NK-92 (cell line): ENCODE results near the gene RFX5.

Experiments
- DNase-seq: peaks from one replicate; lab custom pipeline; 2025; ENCODE audit not compliant: unreplicated experiment; lab: John Stamatoyannopoulos, UW

RFX5 gene

DNA sequence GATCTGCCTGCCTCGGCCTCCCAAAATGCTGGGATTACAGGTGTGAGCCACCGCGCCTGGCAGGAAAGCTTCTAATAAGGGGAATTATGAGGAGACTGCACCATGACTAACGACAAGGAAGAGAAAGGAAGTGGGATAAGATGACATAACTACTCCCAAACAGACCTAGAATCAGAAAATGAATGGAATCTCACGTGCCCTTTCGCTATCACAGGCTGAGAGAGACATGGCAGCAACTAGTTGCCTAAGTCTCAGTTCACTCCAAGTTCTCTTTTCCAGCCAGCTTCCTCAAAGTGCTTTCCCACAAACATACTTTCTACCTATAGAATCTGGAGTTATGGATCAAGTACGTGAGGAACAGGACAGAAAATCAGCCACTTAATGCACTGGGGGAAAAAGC is 21.8 kb downstream of the RFX5 start:
- DNase-seq: no peak

DNA sequence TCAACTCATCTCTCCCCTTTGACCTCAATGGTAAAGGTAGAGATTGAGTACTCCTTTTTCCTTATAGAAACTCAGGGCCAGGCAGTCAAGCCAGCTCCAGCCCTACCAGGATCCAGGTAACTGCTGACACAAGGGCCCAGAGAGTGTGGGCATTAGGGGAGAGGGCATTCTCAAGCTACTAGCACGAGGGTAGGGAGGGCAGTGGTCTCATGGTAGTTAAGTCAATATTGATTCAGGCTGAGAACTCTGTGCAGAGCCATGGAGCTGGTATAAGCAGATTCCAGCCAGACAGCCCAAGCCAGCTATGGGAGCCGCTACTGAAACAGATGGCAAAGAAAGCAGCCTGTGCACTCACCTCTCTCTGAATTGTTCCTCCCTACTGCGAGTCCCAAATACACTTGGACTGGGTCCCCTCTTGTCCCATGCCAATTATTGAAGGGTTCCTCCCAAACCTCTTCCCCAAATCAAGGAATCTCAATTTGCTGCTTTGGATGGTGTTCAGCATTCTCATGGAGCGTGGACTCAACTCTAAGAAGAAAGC is 22.6 kb downstream of the RFX5 start:
- DNase-seq: no peak

DNA sequence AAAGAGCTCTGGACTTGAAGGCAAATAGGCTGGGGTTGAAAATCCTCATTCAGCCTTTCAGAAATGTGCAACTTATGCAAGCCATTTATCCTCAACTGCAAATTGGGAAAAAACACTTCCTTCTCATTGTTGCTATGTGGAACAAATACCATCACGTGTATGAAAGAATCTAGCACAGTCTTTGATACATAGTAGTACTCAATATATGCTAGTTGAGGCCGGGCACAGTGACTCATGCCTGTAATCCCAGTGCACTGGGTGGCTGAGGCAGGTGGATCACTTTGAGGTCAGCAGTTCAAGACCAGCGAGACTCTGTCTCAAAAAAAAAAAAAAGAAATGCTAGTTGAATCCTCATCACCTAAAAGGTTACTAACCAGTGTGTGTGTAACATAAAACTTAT is 28.1 kb downstream of the RFX5 start:
- DNase-seq: no peak

DNA sequence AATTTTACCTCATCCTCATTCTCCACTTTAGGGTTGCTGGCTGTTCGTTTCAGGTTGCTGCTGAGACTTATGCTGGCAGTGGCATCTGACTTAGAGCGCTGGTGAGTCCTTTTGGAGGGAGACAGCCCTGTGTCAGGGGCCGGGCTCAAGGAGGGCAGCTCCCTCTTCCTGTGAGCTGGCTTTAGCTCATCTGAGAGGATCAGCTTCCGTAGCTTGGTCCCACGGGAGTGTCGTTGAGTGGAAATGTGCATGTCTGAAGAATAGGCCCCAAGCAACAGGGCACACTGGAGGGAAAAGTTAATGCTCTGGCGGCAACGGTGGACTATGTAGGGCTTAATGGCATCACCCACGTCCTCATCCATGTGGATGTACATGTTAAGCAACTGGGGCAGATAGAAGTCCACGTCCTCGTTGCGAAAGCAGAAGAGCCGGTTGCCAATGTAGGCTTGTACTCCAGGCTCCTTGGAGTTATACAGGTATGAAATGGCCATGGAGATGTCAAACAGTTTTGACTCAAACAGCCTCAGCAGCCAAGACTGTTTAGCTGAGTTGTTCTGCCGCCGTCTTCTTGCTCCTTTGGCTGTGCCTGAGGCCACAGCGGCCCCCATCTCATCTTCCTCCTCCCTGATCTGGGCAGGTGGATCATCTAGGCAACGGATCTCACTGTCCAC is 31.4 kb downstream of the RFX5 start:
- no peak for DNase-seq

DNA sequence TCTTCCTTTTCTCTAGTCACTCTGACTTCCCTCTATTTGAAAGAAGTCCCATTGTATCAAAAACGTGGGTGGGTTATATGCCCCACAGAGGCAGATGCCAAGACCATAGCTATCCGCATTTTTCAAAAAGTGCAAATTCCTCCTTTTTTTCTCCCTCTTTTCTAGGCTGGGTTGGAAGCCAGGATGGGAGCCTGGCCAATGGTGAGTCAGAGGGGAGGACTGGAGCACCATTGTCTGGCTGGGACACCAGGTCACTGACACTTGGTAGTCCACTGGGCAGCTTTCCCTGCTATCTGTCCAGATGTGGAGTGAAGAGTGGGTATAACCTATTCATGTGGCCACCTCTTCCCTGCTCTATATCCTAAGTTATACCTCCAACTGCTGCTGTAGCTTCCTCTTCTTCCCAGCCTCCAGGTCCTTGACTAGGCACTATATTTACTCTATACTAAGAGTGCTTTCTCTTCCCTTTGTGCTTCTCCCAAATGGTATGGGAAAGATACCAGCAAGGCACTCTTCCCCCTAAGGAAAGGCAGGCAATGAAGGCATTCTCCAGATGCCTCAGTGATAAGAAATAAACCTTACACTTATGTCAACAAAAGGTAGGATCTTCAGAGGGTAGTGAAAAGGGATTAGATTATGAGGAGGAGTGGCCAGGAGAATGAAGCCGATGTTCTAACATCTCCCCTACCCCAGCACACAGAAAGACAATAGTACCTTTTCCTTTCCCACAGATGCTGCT is 32.7 kb downstream of the RFX5 start:
- no peak for DNase-seq

DNA sequence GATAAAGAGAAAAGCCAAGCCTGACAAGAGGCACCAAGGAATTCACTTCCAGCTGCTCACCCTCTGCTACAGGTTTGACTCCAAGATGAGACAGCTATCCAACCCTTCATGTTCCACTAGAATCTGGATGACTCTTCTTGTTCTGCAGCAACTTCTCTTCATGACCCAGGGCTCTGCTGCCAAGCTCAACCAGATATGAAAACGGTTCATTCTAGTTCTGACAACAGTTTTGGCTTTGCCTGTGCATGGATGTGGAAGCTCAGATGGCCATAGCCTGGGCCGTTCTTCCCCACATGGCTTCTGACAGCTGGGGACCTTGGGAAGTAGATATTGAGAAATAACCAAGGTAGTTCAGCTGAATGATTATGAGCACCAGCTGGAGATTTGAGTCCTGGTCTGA is 33.6 kb downstream of the RFX5 start:
- no peak for DNase-seq

DNA sequence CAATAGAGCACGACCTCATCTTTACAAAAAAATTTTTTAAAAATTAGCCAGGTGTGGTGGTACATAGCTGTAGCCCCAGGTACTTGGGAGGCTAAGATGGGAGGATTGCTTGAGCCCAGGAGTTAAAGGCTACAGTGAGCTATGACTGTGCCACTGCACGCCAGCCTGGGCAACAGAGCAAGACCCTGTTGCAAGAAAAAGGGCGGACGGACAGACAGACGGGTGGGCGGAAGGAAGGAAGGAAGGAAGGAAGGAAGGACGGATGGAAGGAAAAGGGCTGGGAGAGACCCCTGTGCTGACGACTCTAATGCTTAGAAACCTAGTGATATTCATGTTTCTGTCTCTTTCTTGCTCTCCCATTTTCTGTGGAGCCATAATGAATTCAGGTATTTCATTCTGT is 34.2 kb downstream of the RFX5 start:
- DNase-seq: no peak

DNA sequence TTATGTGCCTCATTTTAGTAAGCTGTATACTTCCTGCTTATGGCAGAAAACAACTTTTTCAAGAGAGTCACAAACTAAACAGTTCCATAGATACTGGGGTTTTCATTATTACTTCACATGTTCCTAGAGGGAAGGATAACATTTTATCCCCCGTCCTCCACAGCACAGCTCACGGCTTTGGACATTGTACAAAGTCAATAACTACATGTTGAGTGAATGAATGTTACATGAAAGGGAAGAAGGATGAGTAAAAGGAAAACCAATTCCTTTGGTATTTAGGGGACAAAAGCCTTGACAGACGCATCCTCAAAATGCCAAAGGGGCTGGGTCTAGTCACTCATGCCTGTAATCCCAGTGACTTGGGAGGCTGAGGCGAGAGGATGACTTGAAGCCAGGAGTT is 34.6 kb downstream of the RFX5 start:
- DNase-seq: no peak

DNA sequence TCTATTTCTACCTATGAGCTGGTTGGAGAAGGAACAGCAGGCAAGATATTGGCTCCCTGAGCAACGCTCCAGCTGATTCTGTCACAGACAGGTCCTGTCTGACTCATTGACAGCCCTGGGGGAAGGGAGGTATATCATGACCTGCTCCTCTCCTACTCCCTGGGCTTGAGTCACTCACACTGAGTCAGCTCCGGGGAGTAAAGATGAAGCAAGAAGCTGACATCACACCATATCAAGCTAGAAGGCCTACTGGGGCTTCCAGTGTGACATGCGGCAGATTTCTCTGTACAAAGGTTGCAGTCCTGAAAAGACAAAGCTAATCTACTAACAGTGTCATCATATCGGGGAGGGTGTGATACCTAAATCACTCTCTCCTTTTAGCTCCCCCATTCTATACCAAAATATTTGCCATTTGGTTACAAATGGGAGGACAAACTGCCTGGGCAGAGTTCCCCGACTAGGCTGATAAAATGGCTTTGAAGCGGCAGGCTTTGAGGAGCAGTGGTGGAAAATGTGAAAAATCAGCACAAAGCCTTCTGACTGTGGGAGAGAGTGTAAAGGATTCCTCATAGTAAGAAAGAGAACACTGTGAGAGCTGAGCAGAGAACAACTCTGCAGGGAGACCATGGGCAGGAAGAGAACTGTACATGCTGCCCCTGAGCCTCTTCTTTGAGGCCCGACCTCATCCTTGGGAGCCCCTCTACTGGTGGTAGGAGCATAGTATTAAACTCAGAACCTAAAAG is 35.3 kb downstream of the RFX5 start:
- DNase-seq: no peak

DNA sequence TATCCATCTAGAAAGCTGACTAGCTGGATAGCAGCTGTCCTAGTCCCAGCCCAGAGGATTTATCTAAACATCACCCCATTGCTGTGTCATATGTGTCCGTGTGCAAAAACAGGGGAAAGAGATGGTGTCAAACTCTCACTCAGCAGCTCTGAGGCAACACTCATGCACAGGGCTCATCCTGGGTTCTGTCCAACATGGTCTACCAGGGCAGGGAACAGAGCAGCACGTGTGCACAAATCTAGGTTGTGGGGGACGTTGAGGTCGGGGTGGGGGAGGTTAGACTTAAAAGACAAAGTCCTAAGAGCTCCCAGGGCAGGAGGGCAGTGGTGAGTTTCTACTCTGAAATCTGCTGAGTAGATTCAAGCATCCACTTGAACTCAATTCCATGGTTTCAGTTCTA is 36.0 kb downstream of the RFX5 start:
- no peak for DNase-seq

DNA sequence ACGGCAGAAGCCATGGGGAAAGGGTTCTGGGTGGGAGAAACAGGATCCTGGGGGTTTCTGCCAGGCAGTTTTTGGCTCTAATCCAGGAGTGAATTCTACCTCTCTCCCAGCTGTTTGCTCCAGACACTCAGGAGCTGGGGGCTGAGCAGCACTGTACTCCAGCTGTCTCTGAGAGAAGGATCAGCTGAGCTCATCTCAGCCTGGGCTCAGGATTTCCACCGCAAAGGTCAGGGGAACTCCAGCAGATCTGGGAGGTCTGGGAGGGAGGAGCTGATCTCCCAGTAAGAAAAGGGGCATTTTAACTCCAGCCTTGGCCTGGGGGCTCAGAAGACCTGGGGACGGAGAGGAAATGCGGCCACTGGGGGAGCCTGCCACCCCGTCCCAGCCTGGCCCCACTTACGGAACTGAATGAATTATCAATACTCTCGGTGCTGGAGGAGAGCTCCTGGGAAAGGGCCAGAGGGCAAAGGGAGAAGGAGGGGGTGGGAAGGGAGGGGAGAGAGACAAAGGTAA is 37.2 kb downstream of the RFX5 start:
- no peak for DNase-seq

DNA sequence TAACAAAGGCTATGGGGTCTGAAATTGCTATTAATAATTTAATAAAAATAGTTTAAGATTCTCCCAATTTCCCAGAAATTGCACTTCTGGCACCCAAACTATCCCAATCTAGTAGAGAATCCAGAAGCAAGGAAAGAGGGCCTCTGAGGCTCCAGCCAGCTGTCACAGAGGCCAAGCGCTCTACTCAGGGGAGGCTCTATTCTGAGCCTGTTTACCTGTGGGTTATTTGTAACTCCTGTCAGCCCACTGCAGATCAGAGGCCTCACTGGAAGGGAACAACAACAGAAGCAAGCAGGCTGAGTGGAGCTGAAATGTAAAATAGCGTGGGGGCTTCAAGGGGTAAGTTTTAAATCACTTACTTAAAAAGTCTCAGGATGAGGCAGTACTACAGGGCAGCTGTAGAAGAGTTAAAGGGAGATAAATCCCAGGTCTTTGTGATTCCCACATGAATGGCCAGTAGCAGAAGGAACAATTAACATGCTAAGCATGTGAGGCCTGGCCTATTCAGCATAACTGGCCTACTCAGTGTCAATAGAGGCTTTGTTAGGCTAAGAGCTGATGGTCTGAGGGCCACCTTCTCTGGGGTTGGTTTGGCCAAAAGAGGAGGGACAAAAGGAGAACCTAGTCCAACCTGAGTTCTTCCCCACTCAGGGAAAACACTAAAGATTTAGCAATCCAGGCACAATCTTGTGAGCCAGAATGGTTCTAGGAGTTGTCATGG is 52.1 kb downstream of the RFX5 start:
- DNase-seq: no peak

DNA sequence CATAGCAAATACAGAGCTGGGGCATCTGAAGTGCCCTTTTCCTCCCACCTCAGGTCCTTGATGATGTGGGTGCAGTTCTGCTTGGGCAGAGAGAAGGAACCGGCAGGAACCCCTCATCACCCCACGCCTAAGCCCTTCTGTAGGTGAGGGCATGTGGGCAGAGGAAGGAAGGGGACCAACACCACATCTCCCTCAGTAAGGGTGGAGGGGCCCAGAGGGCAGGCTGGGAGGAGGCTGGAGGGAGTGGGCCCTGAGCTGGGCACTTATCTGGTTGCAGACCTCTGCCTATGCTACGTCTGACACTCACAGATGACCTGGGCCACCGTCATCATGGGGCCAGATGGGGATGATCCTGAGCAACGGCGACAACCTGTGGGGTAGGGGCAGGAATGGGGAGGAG is 54.0 kb downstream of the RFX5 start:
- no peak for DNase-seq

DNA sequence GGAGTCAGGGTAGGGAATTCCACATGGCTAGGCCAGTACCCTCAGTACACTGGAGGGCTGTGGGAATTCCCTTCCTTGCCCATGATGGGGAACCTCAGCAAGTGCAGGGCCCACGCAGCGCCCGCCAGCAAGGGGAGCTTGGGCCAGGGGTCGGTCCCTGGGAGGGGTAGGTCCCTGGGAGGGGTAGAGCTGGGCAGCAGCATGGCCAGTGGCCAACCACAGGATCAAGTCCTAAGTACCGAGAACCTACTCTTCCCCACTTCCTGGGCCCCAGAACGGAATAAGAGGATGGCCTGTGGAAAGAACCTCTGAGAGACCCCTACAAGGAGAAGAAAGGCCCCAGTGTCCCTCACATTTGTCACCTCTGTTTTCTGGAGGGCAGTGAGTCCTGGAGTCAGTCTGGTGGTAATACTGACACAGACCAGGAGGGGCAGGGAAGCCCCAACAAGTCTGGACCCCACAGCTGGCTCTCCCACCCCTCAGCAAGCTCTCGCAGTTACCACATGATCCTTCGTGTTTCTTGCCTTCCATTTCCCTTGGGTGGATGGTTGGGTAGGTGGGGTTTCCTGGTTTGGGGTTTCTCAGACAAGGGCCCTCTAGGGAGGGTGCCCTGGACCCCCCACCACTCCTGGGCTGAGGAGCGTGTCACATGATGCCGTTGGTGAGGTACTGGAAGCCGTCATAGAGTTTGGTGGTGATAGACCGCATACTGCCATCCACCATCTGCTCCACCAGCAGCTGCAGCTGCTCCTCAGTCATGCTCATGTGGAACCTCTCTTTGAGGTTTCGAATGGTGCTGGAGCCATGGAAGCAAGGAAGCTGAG is 54.6 kb downstream of the RFX5 start:
- no peak for DNase-seq

DNA sequence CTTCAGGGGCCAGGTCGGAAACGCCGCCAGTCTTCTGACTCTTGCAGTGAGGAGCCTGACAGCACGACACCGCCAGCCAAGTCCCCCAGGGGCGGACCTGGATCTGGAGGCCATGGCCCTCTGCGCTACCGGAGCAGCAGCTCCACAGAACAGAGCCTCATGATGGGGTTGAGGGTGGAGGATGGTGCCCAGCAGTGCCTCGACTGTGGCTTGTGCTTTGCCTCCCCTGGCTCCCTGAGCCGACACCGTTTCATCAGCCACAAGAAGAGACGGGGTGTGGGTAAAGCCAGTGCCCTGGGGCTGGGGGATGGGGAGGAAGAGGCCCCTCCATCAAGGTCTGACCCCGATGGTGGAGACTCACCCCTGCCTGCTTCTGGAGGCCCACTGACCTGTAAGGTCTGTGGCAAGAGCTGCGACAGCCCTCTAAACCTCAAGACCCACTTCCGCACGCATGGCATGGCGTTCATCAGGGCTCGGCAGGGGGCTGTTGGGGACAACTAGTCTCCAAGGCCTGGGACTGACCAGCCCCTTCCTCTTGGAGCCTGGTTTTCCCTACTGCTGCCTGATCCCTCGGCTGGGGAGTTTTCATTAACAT is 56.2 kb downstream of the RFX5 start:
- no peak for DNase-seq
